Measurements from ENCODE around the gene FAM83D.
"Not testable (repeated sequence)": the region's sequence is repeated elsewhere in the genome, so short reads cannot be mapped to it uniquely, and the experiment has no call there.

Gene FAM83D

GRCh38 chr20:38953630-38954340 lies 27.6 kb downstream of the FAM83D start:
- Histone ChIP-seq H3K14ac (ENCODE audit: low read length in 2 of 2) (no peak overlapping the region), H3K79me1 (replicated peaks; ENCODE audit: low read length, poor library complexity, severe bottlenecking) (peaks cover 15% of the 10 kb centered on the region), H2BK15ac (ENCODE audit: low read depth, poor library complexity, severe bottlenecking) (no peak overlapping the region), H4K91ac (ENCODE audit: low read length) (no peak overlapping the region), H3K4me1 (ENCODE audit: control insufficient read depth, insufficient read depth, low read depth, low read length) (no peaks in the 10 kb centered on the region), H2AK5ac (ENCODE audit: low read length, severe bottlenecking) (no peak overlapping the region), H3K4me3 (ENCODE audit: insufficient read depth in 1 of 2, low read depth in 1 of 2, low read length in 2 of 2) (no peak overlapping the region), H3K27me3 (ENCODE audit: control insufficient read depth in 1 of 2, insufficient read depth in 1 of 2, low read length in 2 of 2) (no peaks in the 10 kb centered on the region), H3K4me2 (ENCODE audit: low read length, poor library complexity, severe bottlenecking) (no peak overlapping the region), H3K4ac (ENCODE audit: low read depth in 1 of 2, low read length in 2 of 2) (no peak overlapping the region), H3K18ac (ENCODE audit: low read depth in 1 of 2, low read length in 2 of 2) (no peak overlapping the region), H4K8ac (ENCODE audit: low read length) (no peak overlapping the region), H3K9me3 (ENCODE audit: control insufficient read depth, low read length) (no peaks in the 10 kb centered on the region), H3K36me3 (ENCODE audit: control insufficient read depth in 1 of 2, insufficient read depth in 2 of 2, low read depth in 1 of 2, low read length in 2 of 2) (peaks cover 5 to 11% of the 10 kb centered on the region in 2 experiments), H2BK5ac (ENCODE audit: low read depth, low read length, poor library complexity, severe bottlenecking) (no peak overlapping the region), H3K9ac (ENCODE audit: low read length) (no peak overlapping the region), H3K27ac (ENCODE audit: low read length, poor library complexity, severe bottlenecking) (no peak overlapping the region), H2BK120ac (ENCODE audit: low read depth, low read length) (no peak overlapping the region), H2BK12ac (ENCODE audit: low read length in 2 of 2) (no peak overlapping the region), H3K23ac (ENCODE audit: low read length in 2 of 2) (no peak overlapping the region), H2AFZ (ENCODE audit: low read depth, low read length) (no peak overlapping the region)
- DNase-seq = no peak
- 100% methylated on average over 7 of the region's 8 CpGs for WGBS

DNA sequence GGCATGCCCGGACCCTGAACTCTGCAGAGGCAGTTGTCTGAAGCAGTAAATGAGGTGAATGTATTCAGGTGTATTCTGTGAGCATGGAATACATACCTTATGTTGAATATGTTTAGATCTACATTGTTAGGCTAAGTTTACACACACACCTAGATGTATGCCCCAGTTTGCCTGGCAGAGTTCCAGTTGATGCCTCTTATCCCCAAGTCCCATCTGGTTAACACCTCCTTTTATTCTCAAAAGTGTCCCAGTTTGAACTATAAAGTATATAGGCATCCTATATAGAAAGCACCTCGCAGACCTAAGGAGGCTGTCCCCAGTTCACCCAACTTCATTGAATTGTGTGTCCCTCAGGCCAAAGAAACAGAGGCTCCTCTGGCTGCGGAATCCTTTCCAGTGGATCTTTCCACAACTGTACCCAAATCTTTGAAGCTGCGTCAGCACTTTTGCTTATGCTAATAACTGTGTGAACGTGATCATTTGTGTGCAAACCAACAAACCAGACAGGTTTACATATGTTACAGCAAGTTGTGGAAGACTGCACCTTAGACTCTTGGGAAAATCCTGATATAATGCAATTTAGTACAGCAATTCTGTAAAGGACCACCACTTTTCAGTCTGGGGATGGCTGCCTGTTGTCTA lies 31.1 kb downstream of the FAM83D start:
- H2AFZ ChIP-seq (ENCODE audit: low read depth, low read length) = no peak overlapping the region
- H3K23ac ChIP-seq (ENCODE audit: low read length in 2 of 2) = no peak overlapping the region
- no peaks in the 10 kb centered on the region for H3K9me3 ChIP-seq (ENCODE audit: control insufficient read depth, low read length)
- no peaks in the 10 kb centered on the region for H3K4me1 ChIP-seq (ENCODE audit: control insufficient read depth, insufficient read depth, low read depth, low read length)
- H3K9ac ChIP-seq (ENCODE audit: low read length) = no peak overlapping the region
- 96% methylated on average over 5 of the region's 5 CpGs for WGBS
- H4K8ac ChIP-seq (ENCODE audit: low read length) = no peak overlapping the region
- no peak overlapping the region for H4K91ac ChIP-seq (ENCODE audit: low read length)
- DNase-seq = no peak
- peaks cover 4% of the 10 kb centered on the region for H3K79me1 ChIP-seq (replicated peaks; ENCODE audit: low read length, poor library complexity, severe bottlenecking)
- no peaks in the 10 kb centered on the region for H3K27me3 ChIP-seq (ENCODE audit: control insufficient read depth in 1 of 2, insufficient read depth in 1 of 2, low read length in 2 of 2)
- no peak overlapping the region for H2AK5ac ChIP-seq (ENCODE audit: low read length, severe bottlenecking)
- no peak overlapping the region for H2BK15ac ChIP-seq (ENCODE audit: low read depth, poor library complexity, severe bottlenecking)
- no peak overlapping the region for H2BK120ac ChIP-seq (ENCODE audit: low read depth, low read length)
- H2BK5ac ChIP-seq (ENCODE audit: low read depth, low read length, poor library complexity, severe bottlenecking) = no peak overlapping the region
- H3K18ac ChIP-seq (ENCODE audit: low read depth in 1 of 2, low read length in 2 of 2) = no peak overlapping the region
- H3K4ac ChIP-seq (ENCODE audit: low read depth in 1 of 2, low read length in 2 of 2) = no peak overlapping the region
- no peak overlapping the region for H2BK12ac ChIP-seq (ENCODE audit: low read length in 2 of 2)
- H3K27ac ChIP-seq (ENCODE audit: low read length, poor library complexity, severe bottlenecking) = no peak overlapping the region
- H3K14ac ChIP-seq (ENCODE audit: low read length in 2 of 2) = no peak overlapping the region
- H3K4me2 ChIP-seq (ENCODE audit: low read length, poor library complexity, severe bottlenecking) = no peak overlapping the region
- H3K36me3 ChIP-seq (ENCODE audit: control insufficient read depth in 1 of 2, insufficient read depth in 2 of 2, low read depth in 1 of 2, low read length in 2 of 2) = peaks cover 0 to 3% of the 10 kb centered on the region in 2 experiments
- H3K4me3 ChIP-seq (ENCODE audit: insufficient read depth in 1 of 2, low read depth in 1 of 2, low read length in 2 of 2) = no peak overlapping the region

GRCh38 chr20:38957915-38958485 lies 31.8 kb downstream of the FAM83D start:
- Histone ChIP-seq H2BK5ac (ENCODE audit: low read depth, low read length, poor library complexity, severe bottlenecking) (no peak overlapping the region), H3K9ac (ENCODE audit: low read length) (no peak overlapping the region), H3K27ac (ENCODE audit: low read length, poor library complexity, severe bottlenecking) (no peak overlapping the region), H3K4ac (ENCODE audit: low read depth in 1 of 2, low read length in 2 of 2) (no peak overlapping the region), H3K18ac (ENCODE audit: low read depth in 1 of 2, low read length in 2 of 2) (no peak overlapping the region), H2BK120ac (ENCODE audit: low read depth, low read length) (no peak overlapping the region), H3K4me2 (ENCODE audit: low read length, poor library complexity, severe bottlenecking) (no peak overlapping the region), H4K91ac (ENCODE audit: low read length) (no peak overlapping the region), H2BK15ac (ENCODE audit: low read depth, poor library complexity, severe bottlenecking) (no peak overlapping the region), H2AK5ac (ENCODE audit: low read length, severe bottlenecking) (no peak overlapping the region), H3K79me1 (replicated peaks; ENCODE audit: low read length, poor library complexity, severe bottlenecking) (peaks cover 4% of the 10 kb centered on the region), H3K23ac (ENCODE audit: low read length in 2 of 2) (no peak overlapping the region), H3K9me3 (ENCODE audit: control insufficient read depth, low read length) (no peaks in the 10 kb centered on the region), H3K36me3 (ENCODE audit: control insufficient read depth in 1 of 2, insufficient read depth in 2 of 2, low read depth in 1 of 2, low read length in 2 of 2) (no peaks in the 10 kb centered on the region), H3K4me3 (ENCODE audit: insufficient read depth in 1 of 2, low read depth in 1 of 2, low read length in 2 of 2) (no peak overlapping the region), H2BK12ac (ENCODE audit: low read length in 2 of 2) (no peak overlapping the region), H3K4me1 (ENCODE audit: control insufficient read depth, insufficient read depth, low read depth, low read length) (no peaks in the 10 kb centered on the region), H3K14ac (ENCODE audit: low read length in 2 of 2) (no peak overlapping the region), H4K8ac (ENCODE audit: low read length) (no peak overlapping the region), H3K27me3 (ENCODE audit: control insufficient read depth in 1 of 2, insufficient read depth in 1 of 2, low read length in 2 of 2) (no peaks in the 10 kb centered on the region), H2AFZ (ENCODE audit: low read depth, low read length) (no peak overlapping the region)
- DNase-seq = no peak
- WGBS = 98% methylated on average over 7 of the region's 8 CpGs

DNA sequence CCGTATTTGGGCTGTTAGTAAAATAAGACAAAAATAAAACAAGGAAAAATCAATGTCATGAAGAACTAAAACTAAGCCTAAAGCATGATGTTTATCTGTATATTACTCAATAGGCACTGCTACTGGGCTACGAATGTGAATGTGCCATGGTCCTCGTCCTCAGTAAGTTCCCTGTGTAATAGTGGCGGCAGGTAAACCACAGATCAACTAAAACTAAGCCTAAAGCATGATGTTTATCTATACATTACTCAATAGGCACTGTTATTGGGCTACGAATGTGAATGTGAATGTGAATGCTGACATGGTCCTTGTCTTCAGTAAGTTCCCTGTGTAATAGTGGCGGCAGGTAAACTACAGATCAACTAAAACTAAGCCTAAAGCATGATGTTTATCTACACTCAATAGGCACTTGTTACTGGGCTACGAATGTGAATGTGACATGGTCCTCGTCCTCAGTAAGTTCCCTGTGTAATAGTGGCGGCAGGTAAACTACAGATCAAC lies 34.0 kb downstream of the FAM83D start:
- H3K27me3 ChIP-seq (ENCODE audit: control insufficient read depth in 1 of 2, insufficient read depth in 1 of 2, low read length in 2 of 2); H3K4ac ChIP-seq (ENCODE audit: low read depth in 1 of 2, low read length in 2 of 2); H3K23ac ChIP-seq (ENCODE audit: low read length in 2 of 2); H3K79me1 ChIP-seq (replicated peaks; ENCODE audit: low read length, poor library complexity, severe bottlenecking); H2BK120ac ChIP-seq (ENCODE audit: low read depth, low read length); H3K18ac ChIP-seq (ENCODE audit: low read depth in 1 of 2, low read length in 2 of 2); H2BK5ac ChIP-seq (ENCODE audit: low read depth, low read length, poor library complexity, severe bottlenecking); H2BK12ac ChIP-seq (ENCODE audit: low read length in 2 of 2); H3K4me3 ChIP-seq (ENCODE audit: insufficient read depth in 1 of 2, low read depth in 1 of 2, low read length in 2 of 2); H3K4me1 ChIP-seq (ENCODE audit: control insufficient read depth, insufficient read depth, low read depth, low read length); H2BK15ac ChIP-seq (ENCODE audit: low read depth, poor library complexity, severe bottlenecking); H3K36me3 ChIP-seq (ENCODE audit: control insufficient read depth in 1 of 2, insufficient read depth in 2 of 2, low read depth in 1 of 2, low read length in 2 of 2); H4K8ac ChIP-seq (ENCODE audit: low read length); H2AK5ac ChIP-seq (ENCODE audit: low read length, severe bottlenecking); DNase-seq; H4K91ac ChIP-seq (ENCODE audit: low read length); H3K4me2 ChIP-seq (ENCODE audit: low read length, poor library complexity, severe bottlenecking); H3K14ac ChIP-seq (ENCODE audit: low read length in 2 of 2); H3K9me3 ChIP-seq (ENCODE audit: control insufficient read depth, low read length); H3K27ac ChIP-seq (ENCODE audit: low read length, poor library complexity, severe bottlenecking); H2AFZ ChIP-seq (ENCODE audit: low read depth, low read length); H3K9ac ChIP-seq (ENCODE audit: low read length): not testable (repeated sequence)
- WGBS = 98% methylated on average over 6 of the region's 9 CpGs

All from mesenchymal stem cell (in vitro differentiated cells and primary cell).